B cell (primary cell): Measurements from ENCODE around the gene BMP7. TPM values are rescaled to one million over a fixed set of nuclear protein-coding genes. Genes with fewer than 3 reads are reported as not detected.

Experiments used
- ATAC-seq: fragments of 200-7000 bp; cut with Tn5 transposase; one replicate; pipeline ENCODE4 v1.10.0; 2021; ENCODE audit warnings: low read depth, mild to moderate bottlenecking, moderate number of reproducible peaks, moderate library complexity
- CTCF ChIA-PET: fragments of 350-600 bp; sonication (Branson Sonifier 250); formaldehyde crosslinking; loops from one replicate; lab custom pipeline; 2021; ENCODE audit warnings: antibody characterized with exemption, inconsistent platforms; lab: Charles Lee
- POLR2A ChIA-PET: fragments of 350-600 bp; sonication (Branson Sonifier 250); formaldehyde crosslinking; loops from one replicate; lab custom pipeline; 2021; ENCODE audit warnings: antibody characterized with exemption; lab: Charles Lee
- DNase-seq: peaks from one replicate; pipeline ENCODE4 v3.0.0; 2013
- H2AFZ ChIP-seq: 2 replicates; pipeline ENCODE4 v1.6.1; 2012; ENCODE audit warnings: mild to moderate bottlenecking, low read depth, low read length; ENCODE audit not compliant: insufficient read depth, poor library complexity, severe bottlenecking
- H3K27ac ChIP-seq, 2 donors: 1 replicate in 1 of 2; 2 replicates in 1 of 2; pipeline ENCODE4 v1.5.1; 2012 to 2013; ENCODE audit warnings: low read length in 2 of 2, mild to moderate bottlenecking in 2 of 2, moderate library complexity in 1 of 2
- H3K27me3 ChIP-seq, 4 experiments: fragments of 200-600 bp in 1 of 4; sonication (generic) in 1 of 4; replicated peaks in 1 of 4; 1 replicate in 2 of 4; 2 replicates in 2 of 4; pipeline versions ENCODE4 v1.6.1 to v1.7.0; 2013 to 2016; ENCODE audit warnings: low read length in 3 of 4, mild to moderate bottlenecking in 2 of 4, mixed read lengths in 1 of 4, moderate library complexity in 1 of 4; ENCODE audit not compliant: insufficient read depth in 4 of 4, control insufficient read depth in 3 of 4; ENCODE audit errors: control extremely low read depth in 1 of 4
- H3K36me3 ChIP-seq, 2 experiments: replicated peaks in 1 of 2; 1 replicate in 1 of 2; 2 replicates in 1 of 2; pipeline versions ENCODE4 v1.6.1 to v1.7.1; 2013; ENCODE audit warnings: low read length in 1 of 2; ENCODE audit not compliant: insufficient read depth in 2 of 2, control insufficient read depth in 1 of 2; ENCODE audit errors: control extremely low read depth in 1 of 2, extremely low read depth in 1 of 2
- H3K4me1 ChIP-seq, 2 donors: fragments of 200-600 bp in 1 of 2; sonication (generic) in 1 of 2; 1 replicate in 1 of 2; 2 replicates in 1 of 2; pipeline versions ENCODE4 v1.5.1 to v1.6.1; 2013 to 2017; ENCODE audit warnings: low read length in 2 of 2; ENCODE audit not compliant: control insufficient read depth in 2 of 2, insufficient read depth in 2 of 2
- H3K4me2 ChIP-seq: replicated peaks from 2 replicates; pipeline ENCODE3; 2012; ENCODE audit warnings: mild to moderate bottlenecking, low read depth, low read length; ENCODE audit not compliant: poor library complexity, severe bottlenecking
- H3K4me3 ChIP-seq, 5 experiments: fragments of 200-600 bp in 1 of 5; sonication (generic) in 1 of 5; 1 replicate in 3 of 5; 2 replicates in 2 of 5; pipeline versions ENCODE4 v1.5.1 to v1.7.0; 2011 to 2016; ENCODE audit warnings: low read length in 4 of 5, mild to moderate bottlenecking in 4 of 5, low read depth in 2 of 5, control low read depth in 1 of 5, moderate library complexity in 1 of 5; ENCODE audit not compliant: insufficient read depth in 1 of 5; ENCODE audit errors: control extremely low read depth in 1 of 5, extremely low read depth in 1 of 5
- H3K79me2 ChIP-seq: fragments of 200-600 bp; sonication (generic); one replicate; pipeline ENCODE4 v1.6.0; 2016; ENCODE audit warnings: low read length; ENCODE audit not compliant: control insufficient read depth, insufficient read depth
- H3K9ac ChIP-seq: fragments of 200-600 bp; sonication (generic); 2 replicates; pipeline ENCODE4 v1.6.1; 2017; ENCODE audit warnings: mild to moderate bottlenecking, low read length, moderate library complexity
- H3K9me3 ChIP-seq, 3 donors: one replicate each; pipeline versions ENCODE4 v1.6.1 to v1.7.1; 2013; ENCODE audit warnings: low read length in 2 of 3; ENCODE audit not compliant: control insufficient read depth in 2 of 3, insufficient read depth in 1 of 3; ENCODE audit errors: control extremely low read depth in 1 of 3
- H4K20me1 ChIP-seq: 2 replicates; pipeline ENCODE4 v1.6.0; 2012; ENCODE audit warnings: mild to moderate bottlenecking, low read length; ENCODE audit not compliant: insufficient read depth, control insufficient read depth, poor library complexity, severe bottlenecking
- H3K27ac Mint-ChIP-seq: one replicate; pipeline ENCODE4 v1.8.0; 2021; ENCODE audit warnings: mixed read lengths
- H3K27me3 Mint-ChIP-seq: one replicate; pipeline ENCODE4 v1.8.0; 2021; ENCODE audit warnings: mixed read lengths
- H3K4me1 Mint-ChIP-seq: one replicate; pipeline ENCODE4 v1.8.0; 2021; ENCODE audit warnings: mixed read lengths
- H3K4me3 Mint-ChIP-seq: one replicate; pipeline ENCODE4 v1.8.0; 2021; ENCODE audit warnings: mixed read lengths
- H3K9me3 Mint-ChIP-seq: one replicate; pipeline ENCODE4 v1.8.0; 2022; ENCODE audit warnings: mixed read lengths; ENCODE audit not compliant: insufficient read depth
- CTCF ChIP-seq: fragments of 200-600 bp; IDR thresholded peaks from one replicate; pipeline ENCODE4 v1.8.0; 2022; ENCODE audit warnings: antibody characterized with exemption, mild to moderate bottlenecking
- EZH2 ChIP-seq: IDR thresholded peaks from 2 replicates; pipeline ENCODE4 v1.6.1; 2012; ENCODE audit warnings: borderline replicate concordance, low read depth, mild to moderate bottlenecking, moderate library complexity, low read length; ENCODE audit not compliant: insufficient read depth, poor library complexity, severe bottlenecking
- WGBS: methylation state at CpG from one replicate; pipeline ENCODE4 v1.1.5; 2013; ENCODE audit warnings: missing lambda C conversion rate; ENCODE audit not compliant: insufficient coverage; 5-methylcytosine and 5-hydroxymethylcytosine counted together
- intact Hi-C: fragments of 100-400 bp; cut with micrococcal nuclease; formaldehyde crosslinking; loops from one replicate; pipeline ENCODE4 v1.10.0; 2022
- polyA plus RNA-seq: library from polyadenylated mRNA; depleted of rRNA; stranded (reverse); fragments of >200 nt; gene quantifications from 2 replicates; pipeline ENCODE4 v1.2.3, GENCODE V29; 2012
- total RNA-seq, 2 donors: library from RNA; stranded (reverse); fragments of 120-200 nt in 1 of 2; gene quantifications; 1 replicate in 1 of 2; 2 replicates in 1 of 2; pipeline versions ENCODE4 v1.2.3 to v1.2.4, GENCODE V29; 2013 to 2022

Gene BMP7
- total and polyA plus RNA-seq, 2 donors (not counting 1 experiment from before 2014, with no cell fraction given), result not detected

DNA sequence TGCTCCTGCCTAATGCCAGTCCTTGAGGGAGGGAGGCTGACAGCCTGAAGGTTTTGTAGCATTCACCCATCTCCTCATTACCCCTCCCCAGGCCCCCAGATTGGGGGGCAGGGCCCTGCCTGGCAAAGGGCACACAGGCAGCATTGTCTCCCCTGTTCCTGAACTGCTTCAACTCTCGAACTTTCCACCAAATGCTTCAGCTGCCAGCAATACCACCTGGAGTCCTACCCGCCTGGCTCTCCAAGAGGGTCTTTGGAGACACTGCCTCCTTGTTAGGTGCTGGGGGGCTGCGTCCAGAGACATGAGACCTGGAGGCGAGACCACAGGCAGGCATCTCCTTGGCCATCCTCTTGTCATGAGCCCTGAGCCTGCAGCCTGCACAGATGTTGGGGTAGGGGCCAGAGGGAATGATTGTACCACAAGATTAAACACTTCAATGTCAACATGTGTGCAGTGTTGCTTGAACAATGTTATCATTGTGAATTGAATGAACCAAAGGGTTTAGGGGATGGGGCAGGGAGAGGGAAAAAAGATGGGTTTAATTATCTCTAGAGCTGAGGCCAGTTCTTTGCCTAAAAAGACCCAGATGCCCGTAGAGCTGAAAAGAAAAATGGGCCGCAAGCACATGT is 25.0 kb downstream of the BMP7 start:
- H3K27ac Mint-ChIP-seq, result no peak overlapping the region
- intact Hi-C loops, result no loop called here

More for the DNA sequence above, 25.0 kb downstream of the BMP7 start:
- CTCF ChIA-PET, result no interaction called here
- no peak overlapping the region for H3K27ac ChIP-seq
- WGBS, result 83% methylated on average over 3 of the region's 6 CpGs
- H3K9ac ChIP-seq, result no peak overlapping the region
- H3K9me3 ChIP-seq, result peaks cover 0 to 8% (median 0%) of the 10 kb centered on the region in 3 donors
- ATAC-seq, result no peak
- TF ChIP-seq EZH2, result no peak
- TF ChIP-seq CTCF, result no peak
- Mint-ChIP-seq H3K27me3 (peaks cover 6% of the 10 kb centered on the region), H3K9me3 (peaks cover 2% of the 10 kb centered on the region), H3K4me1 (no peaks in the 10 kb centered on the region), H3K4me3 (no peak overlapping the region)
- peaks cover 0 to 3% (median 0%) of the 10 kb centered on the region in 4 experiments for H3K27me3 ChIP-seq
- no peaks in the 10 kb centered on the region for H3K4me1 ChIP-seq
- no peaks in the 10 kb centered on the region for H3K36me3 ChIP-seq
- no peaks in the 10 kb centered on the region for H3K79me2 ChIP-seq
- H3K4me2 ChIP-seq, result no peak overlapping the region
- no peak overlapping the region for H3K4me3 ChIP-seq
- no peak overlapping the region for H2AFZ ChIP-seq
- POLR2A ChIA-PET, result no interaction called here
- H4K20me1 ChIP-seq, result no peaks in the 10 kb centered on the region
- DNase-seq, result no peak
